ENCODE measurements around the gene DIRAS1.

Gene DIRAS1

DNA sequence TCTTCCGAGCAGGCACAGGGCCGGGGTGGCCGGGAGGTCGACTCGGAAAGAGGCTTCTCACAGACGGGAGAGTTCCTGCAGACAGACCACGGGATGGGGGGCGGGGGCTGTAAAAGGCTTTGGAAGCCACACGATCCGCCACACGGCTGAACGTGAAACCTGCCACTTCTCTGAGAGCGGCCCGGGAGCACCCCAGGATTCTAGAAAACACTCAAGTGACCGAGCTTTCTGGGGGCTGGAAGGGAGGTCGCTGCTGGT lies 34.2 kb upstream of the DIRAS1 start:
- no peak overlapping the region for H3K4me3 ChIP-seq (ENCODE audit: low read depth, low read length)
- TF ChIP-seq, protein P1, sequence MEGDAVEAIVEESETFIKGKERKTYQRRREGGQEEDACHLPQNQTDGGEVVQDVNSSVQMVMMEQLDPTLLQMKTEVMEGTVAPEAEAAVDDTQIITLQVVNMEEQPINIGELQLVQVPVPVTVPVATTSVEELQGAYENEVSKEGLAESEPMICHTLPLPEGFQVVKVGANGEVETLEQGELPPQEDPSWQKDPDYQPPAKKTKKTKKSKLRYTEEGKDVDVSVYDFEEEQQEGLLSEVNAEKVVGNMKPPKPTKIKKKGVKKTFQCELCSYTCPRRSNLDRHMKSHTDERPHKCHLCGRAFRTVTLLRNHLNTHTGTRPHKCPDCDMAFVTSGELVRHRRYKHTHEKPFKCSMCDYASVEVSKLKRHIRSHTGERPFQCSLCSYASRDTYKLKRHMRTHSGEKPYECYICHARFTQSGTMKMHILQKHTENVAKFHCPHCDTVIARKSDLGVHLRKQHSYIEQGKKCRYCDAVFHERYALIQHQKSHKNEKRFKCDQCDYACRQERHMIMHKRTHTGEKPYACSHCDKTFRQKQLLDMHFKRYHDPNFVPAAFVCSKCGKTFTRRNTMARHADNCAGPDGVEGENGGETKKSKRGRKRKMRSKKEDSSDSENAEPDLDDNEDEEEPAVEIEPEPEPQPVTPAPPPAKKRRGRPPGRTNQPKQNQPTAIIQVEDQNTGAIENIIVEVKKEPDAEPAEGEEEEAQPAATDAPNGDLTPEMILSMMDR (IDR thresholded peaks at IDR 0.05; ENCODE audit: low read depth, low read length, missing control alignments): no peak
- DNase-seq (ENCODE audit: low read depth): no peak

DNA sequence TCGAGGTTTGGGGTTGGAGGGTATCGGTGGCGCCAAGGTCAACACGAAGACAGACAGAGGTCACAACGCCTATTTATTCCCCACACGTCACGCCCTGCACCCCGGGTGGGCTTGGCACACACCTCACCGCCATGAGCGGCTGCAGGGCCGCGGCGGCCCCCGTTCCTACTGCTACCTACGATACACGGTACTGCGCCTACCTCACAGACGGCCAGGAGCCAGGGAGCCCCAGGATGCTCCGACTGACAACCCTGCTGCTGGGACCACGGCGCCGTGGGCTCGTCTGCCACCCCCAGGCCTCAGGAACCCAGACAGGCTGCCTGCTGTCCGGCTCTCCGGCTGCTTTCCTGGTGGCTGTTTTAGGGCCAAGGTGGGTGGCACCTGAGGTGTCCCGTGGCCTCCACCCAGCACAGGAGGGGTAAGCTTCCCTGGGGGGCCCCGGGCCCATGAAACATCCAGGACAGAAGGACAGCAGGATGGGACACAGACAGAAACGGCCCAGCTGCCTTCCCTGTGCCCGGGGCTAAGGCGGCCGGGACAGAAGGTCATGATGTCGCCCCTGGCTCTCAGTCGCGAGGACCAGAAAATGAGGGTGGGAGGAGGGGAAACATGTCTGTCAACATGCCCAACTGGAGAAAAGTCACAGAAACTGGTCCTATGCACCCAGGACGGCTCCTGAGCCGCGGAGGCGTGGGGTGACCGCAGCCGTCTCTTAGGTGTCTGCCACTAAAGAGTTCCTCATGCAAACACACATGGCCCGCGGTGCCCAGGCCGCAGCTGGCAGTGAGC lies 33.7 kb upstream of the DIRAS1 start:
- TF ChIP-seq, protein P1 (IDR thresholded peaks at IDR 0.05; ENCODE audit: low read depth, low read length, missing control alignments): no peak
- no peak for DNase-seq (ENCODE audit: low read depth)
- no peak overlapping the region for H3K4me3 ChIP-seq (ENCODE audit: low read depth, low read length)

DNA sequence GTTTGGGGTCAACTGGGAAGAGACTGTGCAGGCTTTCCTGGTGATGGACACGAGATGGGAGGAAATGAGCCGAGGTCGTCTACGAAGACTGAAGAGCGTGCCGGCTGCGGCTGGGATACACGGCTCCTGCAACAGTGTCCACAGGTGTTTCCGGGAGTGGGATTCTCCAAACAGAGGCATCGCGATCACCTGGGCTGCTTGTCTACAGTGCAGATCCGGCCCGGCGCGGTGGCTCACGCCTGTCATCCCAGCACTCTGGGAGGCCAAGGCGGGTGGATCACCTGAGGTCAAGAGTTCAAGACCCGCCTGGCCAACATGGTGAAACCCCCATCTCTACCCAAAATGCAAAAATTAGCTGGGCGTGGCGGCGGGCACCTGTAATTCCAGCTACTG lies 30.3 kb upstream of the DIRAS1 start:
- H3K4me3 ChIP-seq (ENCODE audit: low read depth, low read length): no peak overlapping the region
- DNase-seq (ENCODE audit: low read depth): no peak
- TF ChIP-seq, protein P1 (IDR thresholded peaks at IDR 0.05; ENCODE audit: low read depth, low read length, missing control alignments): no peak

DNA sequence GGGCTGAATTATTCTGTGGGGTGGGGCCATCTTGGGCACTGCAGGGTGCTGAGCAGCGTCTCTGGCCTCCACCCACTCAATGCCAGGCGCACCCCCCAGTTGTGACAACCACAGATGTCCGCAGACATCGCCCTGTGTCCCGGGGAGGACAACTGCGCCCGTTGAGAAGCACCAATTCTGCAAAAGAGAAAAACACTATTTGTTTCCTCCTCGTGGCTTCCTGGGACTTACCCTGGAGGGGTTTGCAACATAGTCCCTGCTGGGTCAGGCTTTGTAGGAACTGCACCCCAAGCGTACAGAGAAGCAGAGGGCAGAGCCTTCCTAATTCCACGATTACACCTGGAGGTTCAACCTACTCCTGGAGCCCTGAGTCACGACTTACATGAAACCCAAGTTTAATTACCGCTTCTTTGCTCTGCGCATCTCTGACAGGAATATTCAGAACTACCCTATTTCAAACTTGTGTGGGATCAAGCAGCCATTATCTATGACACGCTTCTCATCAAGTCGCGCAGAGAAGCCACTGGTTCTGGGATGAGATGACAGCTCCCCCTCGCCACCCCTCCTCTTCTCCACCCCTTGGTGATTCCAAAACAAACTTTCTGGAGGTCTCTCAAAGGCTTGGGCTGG lies 29.8 kb upstream of the DIRAS1 start:
- H3K4me3 ChIP-seq (ENCODE audit: low read depth, low read length): no peak overlapping the region
- DNase-seq (ENCODE audit: low read depth): no peak
- TF ChIP-seq, protein P1 (IDR thresholded peaks at IDR 0.05; ENCODE audit: low read depth, low read length, missing control alignments): no peak

DNA sequence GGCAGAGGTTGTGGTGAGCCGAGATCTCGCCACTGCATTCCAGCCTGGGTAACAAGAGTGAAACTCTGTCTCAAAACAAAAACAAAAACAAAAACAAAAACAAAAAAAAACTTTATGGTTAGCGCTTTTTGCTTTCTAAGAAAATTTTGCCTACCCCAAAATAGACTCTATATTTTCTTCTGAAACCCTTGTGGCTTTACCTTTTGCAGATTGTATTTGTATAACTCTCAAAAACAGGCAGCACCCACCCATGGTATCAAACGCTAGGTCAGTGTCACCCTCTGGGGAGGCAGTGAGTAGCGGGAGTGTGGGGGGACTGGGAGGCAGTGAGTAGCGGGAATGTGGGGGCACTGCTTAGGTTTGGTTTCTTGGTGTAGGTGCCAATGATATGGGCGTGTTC lies 26.2 kb upstream of the DIRAS1 start:
- DNase-seq (ENCODE audit: low read depth): peak; percentile 55
- peak overlapping the region; percentile 7; the same call in 1 of the 2 replicates for H3K4me3 ChIP-seq (ENCODE audit: low read depth, low read length)
- TF ChIP-seq, protein P1 (IDR thresholded peaks at IDR 0.05; ENCODE audit: low read depth, low read length, missing control alignments): no peak

DNA sequence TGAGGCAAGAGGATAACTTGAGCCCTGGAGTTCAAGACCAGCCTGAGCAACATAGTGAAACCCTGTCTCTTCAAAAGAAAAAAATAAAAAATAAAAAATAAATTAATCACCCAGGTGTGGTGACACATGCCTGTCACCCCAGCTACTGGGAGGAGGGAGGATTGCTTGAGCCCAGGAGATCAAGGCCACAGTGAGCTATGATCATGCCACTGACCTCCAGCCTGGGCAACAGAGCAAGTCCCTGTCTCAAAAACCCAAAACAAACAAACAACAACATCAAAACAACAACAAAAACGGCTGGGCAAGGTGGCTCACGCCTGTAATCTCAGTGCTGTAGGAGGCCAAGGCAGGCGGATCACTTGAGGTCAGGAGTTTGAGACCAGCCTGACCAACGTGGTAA lies 22.9 kb upstream of the DIRAS1 start:
- H3K4me3 ChIP-seq (ENCODE audit: low read depth, low read length): no peak overlapping the region
- TF ChIP-seq, protein P1 (IDR thresholded peaks at IDR 0.05; ENCODE audit: low read depth, low read length, missing control alignments): no peak
- no peak for DNase-seq (ENCODE audit: low read depth)

DNA sequence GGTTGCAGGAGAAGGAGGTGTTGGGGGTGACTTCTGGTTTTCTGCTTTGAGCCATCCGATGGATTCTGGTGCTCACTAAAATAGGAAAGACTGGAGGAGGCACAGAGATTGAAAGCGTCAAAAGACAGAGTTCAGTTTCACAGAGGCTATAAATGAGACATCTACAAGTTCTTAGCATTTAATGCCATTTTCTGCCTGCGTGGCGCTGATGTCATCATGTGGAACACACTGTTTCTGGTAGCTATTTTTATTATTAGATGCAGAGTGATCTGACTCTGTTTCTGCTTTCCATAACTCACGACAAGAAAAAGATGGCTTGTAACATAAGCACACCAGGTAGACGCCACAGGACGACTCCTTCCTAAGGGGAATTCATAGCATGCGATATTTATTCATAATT lies 21.9 kb upstream of the DIRAS1 start:
- TF ChIP-seq, protein P1 (IDR thresholded peaks at IDR 0.05; ENCODE audit: low read depth, low read length, missing control alignments): no peak
- DNase-seq (ENCODE audit: low read depth): no peak
- no peak overlapping the region for H3K4me3 ChIP-seq (ENCODE audit: low read depth, low read length)
